Measurements from ENCODE around the gene PKNOX2. TPM values are rescaled to one million over a fixed set of nuclear protein-coding genes. Genes with fewer than 3 reads are reported as not detected.

Gene PKNOX2
- total and polyA plus RNA-seq, 9 of the 15 experiments (the other 6 are each of a cell fraction or from before 2014, with no cell fraction given), result not detected

DNA sequence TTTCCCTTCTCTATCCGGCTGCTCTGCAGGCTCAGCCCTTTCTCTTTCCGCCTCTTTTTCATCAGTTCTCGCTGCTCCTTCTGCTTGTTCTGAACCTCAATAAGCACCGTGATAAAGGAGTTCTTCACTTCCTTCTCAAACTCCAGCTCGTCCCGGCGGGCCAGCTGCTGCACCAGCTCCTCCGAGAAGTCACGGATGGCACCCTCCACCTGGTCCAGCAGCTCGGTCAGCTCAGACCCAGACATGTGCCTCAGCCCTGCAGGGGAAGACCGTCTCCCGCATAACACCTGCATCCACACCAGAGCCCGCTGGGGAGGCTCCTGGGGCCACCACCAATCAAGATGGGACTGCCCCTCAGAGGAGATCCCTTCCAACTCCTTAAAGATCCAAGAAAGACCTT is 291.3 kb downstream of the PKNOX2 start (continued):
- TF ChIP-seq, protein P1, sequence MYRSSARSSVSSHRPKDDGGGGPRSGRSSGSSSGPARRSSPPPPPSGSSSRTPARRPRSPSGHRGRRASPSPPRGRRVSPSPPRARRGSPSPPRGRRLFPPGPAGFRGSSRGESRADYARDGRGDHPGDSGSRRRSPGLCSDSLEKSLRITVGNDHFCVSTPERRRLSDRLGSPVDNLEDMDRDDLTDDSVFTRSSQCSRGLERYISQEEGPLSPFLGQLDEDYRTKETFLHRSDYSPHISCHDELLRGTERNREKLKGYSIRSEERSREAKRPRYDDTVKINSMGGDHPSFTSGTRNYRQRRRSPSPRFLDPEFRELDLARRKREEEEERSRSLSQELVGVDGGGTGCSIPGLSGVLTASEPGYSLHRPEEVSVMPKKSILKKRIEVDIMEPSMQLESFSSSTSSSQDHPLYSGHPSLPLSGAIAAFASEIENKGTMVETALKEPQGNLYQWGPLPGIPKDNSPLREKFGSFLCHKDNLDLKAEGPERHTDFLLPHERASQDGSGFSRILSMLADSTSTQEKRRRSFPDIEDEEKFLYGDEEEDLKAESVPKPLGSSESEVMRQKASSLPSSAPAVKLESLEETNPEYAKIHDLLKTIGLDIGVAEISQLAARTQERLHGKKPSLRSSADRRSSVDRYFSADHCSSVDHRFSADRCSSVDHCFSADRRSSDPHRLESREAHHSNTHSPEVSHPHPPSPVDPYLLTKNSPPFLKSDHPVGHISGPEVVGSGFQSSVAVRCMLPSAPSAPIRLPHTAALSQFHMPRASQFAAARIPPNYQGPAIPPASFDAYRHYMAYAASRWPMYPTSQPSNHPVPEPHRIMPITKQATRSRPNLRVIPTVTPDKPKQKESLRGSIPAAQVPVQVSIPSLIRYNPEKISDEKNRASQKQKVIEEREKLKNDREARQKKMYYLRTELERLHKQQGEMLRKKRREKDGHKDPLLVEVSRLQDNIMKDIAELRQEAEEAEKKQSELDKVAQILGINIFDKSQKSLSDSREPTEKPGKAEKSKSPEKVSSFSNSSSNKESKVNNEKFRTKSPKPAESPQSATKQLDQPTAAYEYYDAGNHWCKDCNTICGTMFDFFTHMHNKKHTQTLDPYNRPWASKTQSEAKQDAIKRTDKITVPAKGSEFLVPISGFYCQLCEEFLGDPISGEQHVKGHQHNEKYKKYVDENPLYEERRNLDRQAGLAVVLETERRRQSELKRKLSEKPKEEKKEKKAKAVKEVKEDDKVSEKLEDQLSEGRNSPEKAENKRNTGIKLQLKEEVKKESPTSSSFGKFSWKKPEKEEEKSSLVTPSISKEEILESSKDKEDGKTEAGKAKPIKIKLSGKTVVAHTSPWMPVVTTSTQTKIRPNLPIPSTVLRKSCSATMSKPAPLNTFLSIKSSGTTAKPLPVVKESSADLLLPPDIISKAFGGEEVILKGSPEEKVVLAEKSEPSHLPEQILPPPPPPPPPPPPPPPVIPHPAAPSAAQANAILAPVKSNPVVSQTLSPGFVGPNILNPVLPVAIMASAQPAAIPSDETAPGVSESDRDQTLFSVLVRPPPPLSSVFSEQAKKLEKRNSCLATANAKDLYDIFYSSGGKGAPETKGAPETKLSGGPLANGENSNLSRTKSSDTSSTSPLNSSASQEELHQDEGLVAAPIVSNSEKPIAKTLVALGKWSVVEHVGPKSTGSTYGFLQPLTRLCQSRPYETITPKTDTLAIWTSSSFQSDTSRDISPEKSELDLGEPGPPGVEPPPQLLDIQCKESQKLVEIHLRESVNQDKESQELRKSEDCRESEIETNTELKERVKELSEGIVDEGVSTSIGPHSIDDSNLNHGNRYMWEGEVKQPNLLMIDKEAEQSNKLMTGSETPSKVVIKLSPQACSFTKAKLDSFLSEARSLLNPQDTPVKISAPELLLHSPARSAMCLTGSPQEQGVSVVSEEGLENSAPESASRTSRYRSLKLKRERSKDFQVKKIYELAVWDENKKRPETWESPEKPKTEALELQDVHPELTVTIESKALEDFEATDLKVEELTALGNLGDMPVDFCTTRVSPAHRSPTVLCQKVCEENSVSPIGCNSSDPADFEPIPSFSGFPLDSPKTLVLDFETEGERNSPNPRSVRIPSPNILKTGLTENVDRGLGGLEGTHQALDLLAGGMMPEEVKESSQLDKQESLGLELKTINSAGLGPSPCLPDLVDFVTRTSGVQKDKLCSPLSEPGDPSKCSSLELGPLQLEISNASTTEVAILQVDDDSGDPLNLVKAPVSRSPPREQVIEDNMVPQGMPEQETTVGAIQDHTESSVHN (IDR thresholded peaks at IDR 0.05; ENCODE audit: borderline replicate concordance in 1 of 2, low read depth in 1 of 2), result no peak
- TF ChIP-seq ZNF589 (CRISPR knock-in tag; IDR thresholded peaks at IDR 0.05; ENCODE audit: low read depth) (no peak), EP400 (IDR thresholded peaks at IDR 0.05) (no peak), JUNB (CRISPR knock-in tag; conservative IDR thresholded peaks at IDR 0.05) (no peak), ZNF444 (CRISPR knock-in tag; IDR thresholded peaks at IDR 0.05) (no peak), GATAD2A (IDR thresholded peaks at IDR 0.05) (no peak), BRD4 (IDR thresholded peaks at IDR 0.05) (no peak), ATF1 (CRISPR knock-in tag; IDR thresholded peaks at IDR 0.05) (no peak), ATF1 (tag; IDR thresholded peaks at IDR 0.05) (no peak), KLF6 (CRISPR knock-in tag; IDR thresholded peaks at IDR 0.05; ENCODE audit: borderline replicate concordance) (no peak), ETV6 (IDR thresholded peaks at IDR 0.05; ENCODE audit: borderline replicate concordance in 1 of 2, low read depth in 2 of 2, low read length in 1 of 2) (no peak), ETV6 (CRISPR knock-in tag; IDR thresholded peaks at IDR 0.05; ENCODE audit: borderline replicate concordance) (no peak), FOXJ3 (CRISPR knock-in tag; IDR thresholded peaks at IDR 0.05) (no peak)
